ENCODE measurements around the gene ZNF860. TPM values are rescaled to one million over a fixed set of nuclear protein-coding genes. Genes with fewer than 3 reads are reported as not detected.

The ZNF860 gene
- polyA plus RNA-seq (2013, experiment 1 of 2) = 0.36 TPM
- 0.27 TPM for polyA plus RNA-seq (2013, experiment 2 of 2)

GRCh38 chr3:31981206-31982181 is at the start of gene ZNF860, which contains the start of gene OSBPL10:
Gene ZNF860 (plus strand): TSS chr3:31981750. CDS start chr3:31989080, 7,330 bp downstream.
Gene OSBPL10 (minus strand): TSS chr3:31981262. CDS start chr3:31981179, 83 bp downstream.
- H2BK5ac ChIP-seq (ENCODE audit: low read depth, low read length, poor library complexity, severe bottlenecking) = peak within 1 kb of the TSS; percentile 74

GRCh38 chr3:31932990-31933389 is 48.6 kb upstream of the ZNF860 start:
- WGBS = 94% methylated on average over 1 of the region's 3 CpGs
- no peak overlapping the region for H3K9ac ChIP-seq (ENCODE audit: low read length)
- DNase-seq = no peak

More at GRCh38 chr3:31981206-31982181, at the start of gene ZNF860, which contains the start of gene OSBPL10:
- 3% methylated on average over 50 of the region's 65 CpGs for WGBS
- Histone ChIP-seq H2BK12ac (ENCODE audit: low read length in 2 of 2) (peak within 1 kb of the TSS; percentile 59 to 97), H4K8ac (ENCODE audit: low read length) (peak within 1 kb of the TSS; percentile 89), H3K4me3 (ENCODE audit: insufficient read depth in 1 of 2, low read depth in 1 of 2, low read length in 2 of 2) (peak within 1 kb of the TSS; percentile 81 to 90), H3K9me3 (ENCODE audit: control insufficient read depth, low read length) (no peaks in the 10 kb centered on the region), H3K23ac (ENCODE audit: low read length in 2 of 2) (peak within 1 kb of the TSS in 1 of 2 experiments; percentile 90), H3K14ac (ENCODE audit: low read length in 2 of 2) (peak within 1 kb of the TSS in 1 of 2 experiments; percentile 88), H2BK120ac (ENCODE audit: low read depth, low read length) (peak within 1 kb of the TSS; percentile 94), H3K9ac (ENCODE audit: low read length) (peak within 1 kb of the TSS; percentile 81), H3K36me3 (ENCODE audit: control insufficient read depth in 1 of 2, insufficient read depth in 2 of 2, low read depth in 1 of 2, low read length in 2 of 2) (no peaks in the 10 kb centered on the region), H2AFZ (ENCODE audit: low read depth, low read length) (peak within 1 kb of the TSS; percentile 79), H2BK15ac (ENCODE audit: low read depth, poor library complexity, severe bottlenecking) (peak within 1 kb of the TSS; percentile 88), H3K27me3 (ENCODE audit: control insufficient read depth in 1 of 2, insufficient read depth in 1 of 2, low read length in 2 of 2) (peaks cover 0 to 4% of the 10 kb centered on the region in 2 experiments), H2AK5ac (ENCODE audit: low read length, severe bottlenecking) (no peak within 1 kb of the TSS), H3K4me1 (ENCODE audit: control insufficient read depth, insufficient read depth, low read depth, low read length) (peaks cover 8% of the 10 kb centered on the region), H3K4me2 (ENCODE audit: low read length, poor library complexity, severe bottlenecking) (peak within 1 kb of the TSS; percentile 86), H3K4ac (ENCODE audit: low read depth in 1 of 2, low read length in 2 of 2) (peak within 1 kb of the TSS; percentile 79 to 95), H3K79me1 (replicated peaks; ENCODE audit: low read length, poor library complexity, severe bottlenecking) (peaks cover 11% of the 10 kb centered on the region), H3K18ac (ENCODE audit: low read depth in 1 of 2, low read length in 2 of 2) (peak within 1 kb of the TSS; percentile 97 to 99), H3K27ac (ENCODE audit: low read length, poor library complexity, severe bottlenecking) (peak within 1 kb of the TSS; percentile 80), H4K91ac (ENCODE audit: low read length) (peak within 1 kb of the TSS; percentile 88)
- peak; percentile 92 for DNase-seq

GRCh38 chr3:31934018-31934417 is 47.5 kb upstream of the ZNF860 start:
- Histone ChIP-seq H3K36me3 (ENCODE audit: control insufficient read depth in 1 of 2, insufficient read depth in 2 of 2, low read depth in 1 of 2, low read length in 2 of 2) (no peaks in the 10 kb centered on the region), H2BK5ac (ENCODE audit: low read depth, low read length, poor library complexity, severe bottlenecking) (no peak overlapping the region), H3K27ac (ENCODE audit: low read length, poor library complexity, severe bottlenecking) (no peak overlapping the region), H3K4me1 (ENCODE audit: control insufficient read depth, insufficient read depth, low read depth, low read length) (no peaks in the 10 kb centered on the region), H2BK120ac (ENCODE audit: low read depth, low read length) (no peak overlapping the region), H3K4me2 (ENCODE audit: low read length, poor library complexity, severe bottlenecking) (no peak overlapping the region), H3K4me3 (ENCODE audit: insufficient read depth in 1 of 2, low read depth in 1 of 2, low read length in 2 of 2) (no peak overlapping the region), H3K9me3 (ENCODE audit: control insufficient read depth, low read length) (no peaks in the 10 kb centered on the region), H2AFZ (ENCODE audit: low read depth, low read length) (no peak overlapping the region), H3K79me1 (replicated peaks; ENCODE audit: low read length, poor library complexity, severe bottlenecking) (peaks cover 24% of the 10 kb centered on the region), H2BK12ac (ENCODE audit: low read length in 2 of 2) (no peak overlapping the region), H3K23ac (ENCODE audit: low read length in 2 of 2) (no peak overlapping the region), H3K4ac (ENCODE audit: low read depth in 1 of 2, low read length in 2 of 2) (no peak overlapping the region), H3K14ac (ENCODE audit: low read length in 2 of 2) (no peak overlapping the region), H2BK15ac (ENCODE audit: low read depth, poor library complexity, severe bottlenecking) (no peak overlapping the region), H3K27me3 (ENCODE audit: control insufficient read depth in 1 of 2, insufficient read depth in 1 of 2, low read length in 2 of 2) (no peaks in the 10 kb centered on the region), H2AK5ac (ENCODE audit: low read length, severe bottlenecking) (no peak overlapping the region), H4K91ac (ENCODE audit: low read length) (no peak overlapping the region), H3K9ac (ENCODE audit: low read length) (no peak overlapping the region), H4K8ac (ENCODE audit: low read length) (no peak overlapping the region), H3K18ac (ENCODE audit: low read depth in 1 of 2, low read length in 2 of 2) (no peak overlapping the region)
- no peak for DNase-seq
- WGBS = no CpG with 5 or more reads among the region's 1 CpG

More at GRCh38 chr3:31932990-31933389, 48.6 kb upstream of the ZNF860 start:
- no peak overlapping the region for H2AFZ ChIP-seq (ENCODE audit: low read depth, low read length)
- no peak overlapping the region for H3K14ac ChIP-seq (ENCODE audit: low read length in 2 of 2)
- no peaks in the 10 kb centered on the region for H3K27me3 ChIP-seq (ENCODE audit: control insufficient read depth in 1 of 2, insufficient read depth in 1 of 2, low read length in 2 of 2)
- H3K18ac ChIP-seq (ENCODE audit: low read depth in 1 of 2, low read length in 2 of 2) = no peak overlapping the region
- H2BK12ac ChIP-seq (ENCODE audit: low read length in 2 of 2) = no peak overlapping the region
- H4K8ac ChIP-seq (ENCODE audit: low read length) = no peak overlapping the region
- no peak overlapping the region for H3K27ac ChIP-seq (ENCODE audit: low read length, poor library complexity, severe bottlenecking)
- H2BK120ac ChIP-seq (ENCODE audit: low read depth, low read length) = no peak overlapping the region
- H3K4ac ChIP-seq (ENCODE audit: low read depth in 1 of 2, low read length in 2 of 2) = no peak overlapping the region
- no peak overlapping the region for H3K4me3 ChIP-seq (ENCODE audit: insufficient read depth in 1 of 2, low read depth in 1 of 2, low read length in 2 of 2)
- no peak overlapping the region for H2BK5ac ChIP-seq (ENCODE audit: low read depth, low read length, poor library complexity, severe bottlenecking)
- no peaks in the 10 kb centered on the region for H3K36me3 ChIP-seq (ENCODE audit: control insufficient read depth in 1 of 2, insufficient read depth in 2 of 2, low read depth in 1 of 2, low read length in 2 of 2)
- no peak overlapping the region for H3K4me2 ChIP-seq (ENCODE audit: low read length, poor library complexity, severe bottlenecking)
- H4K91ac ChIP-seq (ENCODE audit: low read length) = no peak overlapping the region
- no peaks in the 10 kb centered on the region for H3K9me3 ChIP-seq (ENCODE audit: control insufficient read depth, low read length)
- no peak overlapping the region for H2BK15ac ChIP-seq (ENCODE audit: low read depth, poor library complexity, severe bottlenecking)
- H3K4me1 ChIP-seq (ENCODE audit: control insufficient read depth, insufficient read depth, low read depth, low read length) = no peaks in the 10 kb centered on the region
- no peak overlapping the region for H3K23ac ChIP-seq (ENCODE audit: low read length in 2 of 2)
- H2AK5ac ChIP-seq (ENCODE audit: low read length, severe bottlenecking) = no peak overlapping the region
- peaks cover 19% of the 10 kb centered on the region for H3K79me1 ChIP-seq (replicated peaks; ENCODE audit: low read length, poor library complexity, severe bottlenecking)

GRCh38 chr3:31934866-31935265 is 46.7 kb upstream of the ZNF860 start:
- DNase-seq = no peak
- no peak overlapping the region for H3K27ac ChIP-seq (ENCODE audit: low read length, poor library complexity, severe bottlenecking)
- 90% methylated on average over 2 of the region's 3 CpGs for WGBS
- no peaks in the 10 kb centered on the region for H3K4me1 ChIP-seq (ENCODE audit: control insufficient read depth, insufficient read depth, low read depth, low read length)
- no peak overlapping the region for H4K8ac ChIP-seq (ENCODE audit: low read length)
- H3K79me1 ChIP-seq (replicated peaks; ENCODE audit: low read length, poor library complexity, severe bottlenecking) = peaks cover 30% of the 10 kb centered on the region
- H3K27me3 ChIP-seq (ENCODE audit: control insufficient read depth in 1 of 2, insufficient read depth in 1 of 2, low read length in 2 of 2) = peaks cover 0 to 4% of the 10 kb centered on the region in 2 experiments
- H3K18ac ChIP-seq (ENCODE audit: low read depth in 1 of 2, low read length in 2 of 2) = no peak overlapping the region
- H4K91ac ChIP-seq (ENCODE audit: low read length) = no peak overlapping the region
- H3K4me2 ChIP-seq (ENCODE audit: low read length, poor library complexity, severe bottlenecking) = no peak overlapping the region
- no peak overlapping the region for H3K4me3 ChIP-seq (ENCODE audit: insufficient read depth in 1 of 2, low read depth in 1 of 2, low read length in 2 of 2)
- no peak overlapping the region for H2BK15ac ChIP-seq (ENCODE audit: low read depth, poor library complexity, severe bottlenecking)
- no peak overlapping the region for H3K14ac ChIP-seq (ENCODE audit: low read length in 2 of 2)
- no peak overlapping the region for H2BK5ac ChIP-seq (ENCODE audit: low read depth, low read length, poor library complexity, severe bottlenecking)
- H3K36me3 ChIP-seq (ENCODE audit: control insufficient read depth in 1 of 2, insufficient read depth in 2 of 2, low read depth in 1 of 2, low read length in 2 of 2) = no peaks in the 10 kb centered on the region
- H2BK12ac ChIP-seq (ENCODE audit: low read length in 2 of 2) = no peak overlapping the region
- H2AFZ ChIP-seq (ENCODE audit: low read depth, low read length) = no peak overlapping the region
- H3K9ac ChIP-seq (ENCODE audit: low read length) = no peak overlapping the region
- no peaks in the 10 kb centered on the region for H3K9me3 ChIP-seq (ENCODE audit: control insufficient read depth, low read length)
- no peak overlapping the region for H2AK5ac ChIP-seq (ENCODE audit: low read length, severe bottlenecking)
- no peak overlapping the region for H3K23ac ChIP-seq (ENCODE audit: low read length in 2 of 2)
- H2BK120ac ChIP-seq (ENCODE audit: low read depth, low read length) = no peak overlapping the region
- no peak overlapping the region for H3K4ac ChIP-seq (ENCODE audit: low read depth in 1 of 2, low read length in 2 of 2)

Data from mesenchymal stem cell (in vitro differentiated cells and primary cell).